GM21526 (cell line): Measurements from ENCODE around the gene CDHR5.

Experiments used
- ATAC-seq: cut with Tn5 transposase; IDR thresholded peaks from one replicate; pipeline ENCODE4 v1.9.1; 2021; ENCODE audit warnings: moderate library complexity; ENCODE audit not compliant: unreplicated experiment, low FRiP score

CDHR5 gene

DNA sequence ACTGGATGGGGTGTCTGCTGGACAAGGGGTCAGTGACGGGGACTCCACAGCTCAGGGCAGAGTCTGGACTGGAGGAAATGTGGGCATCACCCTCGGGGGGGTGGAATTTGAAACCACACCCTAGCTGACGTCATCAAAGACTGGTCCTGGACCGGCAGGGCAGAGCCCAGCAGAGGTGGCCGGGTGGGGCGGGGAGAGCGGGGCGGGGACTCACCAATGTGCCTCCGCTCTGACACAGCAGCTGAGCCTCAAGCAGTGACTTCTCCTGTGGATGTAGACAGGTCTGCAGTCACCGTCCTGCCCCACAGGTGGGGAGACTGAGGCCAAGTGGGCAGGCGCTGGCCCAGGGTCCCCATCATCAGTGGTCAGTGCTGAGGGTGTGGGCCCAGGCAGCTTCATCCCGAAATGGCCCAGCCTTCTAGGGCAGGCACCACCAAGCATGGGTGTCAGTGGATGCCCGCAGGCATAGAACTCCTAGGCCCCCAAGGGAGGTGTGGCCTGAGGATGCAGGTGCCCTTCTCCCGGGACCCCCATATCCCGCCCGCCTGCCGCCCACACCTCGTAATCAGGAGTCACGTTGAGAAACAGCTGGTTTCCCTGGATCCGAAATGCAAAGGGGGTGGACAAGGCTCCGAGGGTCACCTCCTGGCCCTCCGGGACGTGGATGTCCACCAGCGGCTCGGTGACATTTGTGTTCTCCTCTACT, 603 bp downstream of the CDHR5 start:
- no peak for ATAC-seq

DNA sequence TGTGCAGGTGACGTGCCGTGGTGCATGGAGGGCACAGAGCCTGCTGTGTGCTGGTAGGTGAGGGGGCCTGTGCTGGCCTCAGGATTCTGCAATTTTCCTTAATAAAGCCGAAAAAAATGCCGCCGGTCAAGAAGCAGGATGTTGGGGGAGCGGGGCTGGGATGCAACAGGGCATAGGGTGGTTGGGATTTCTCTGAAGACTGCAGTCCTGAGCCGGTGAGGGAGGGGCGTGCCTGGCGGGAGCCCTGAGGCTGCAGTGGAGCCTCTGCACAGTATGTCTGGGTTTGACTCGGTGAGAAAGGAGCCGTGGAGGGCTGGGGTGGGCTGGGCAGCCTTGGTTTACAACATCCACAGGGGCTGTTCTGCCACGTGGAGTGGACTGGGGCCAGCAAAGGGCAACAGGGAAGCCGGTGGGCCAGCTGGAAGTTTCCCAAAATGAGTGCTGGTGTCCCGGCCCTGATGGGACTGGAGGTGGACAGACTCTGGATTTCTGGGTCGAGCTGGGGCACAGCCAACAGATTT, 1.3 kb downstream of the CDHR5 start:
- ATAC-seq: no peak

GRCh38 chr11:621838-622237, 2.9 kb downstream of the CDHR5 start:
- ATAC-seq: no peak

- ATAC-seq: no peak
Observed at GRCh38 chr11:620935-621814, 3.6 kb downstream of the CDHR5 start.

GRCh38 chr11:620201-620600, 4.6 kb downstream of the CDHR5 start:
- ATAC-seq: no peak

DNA sequence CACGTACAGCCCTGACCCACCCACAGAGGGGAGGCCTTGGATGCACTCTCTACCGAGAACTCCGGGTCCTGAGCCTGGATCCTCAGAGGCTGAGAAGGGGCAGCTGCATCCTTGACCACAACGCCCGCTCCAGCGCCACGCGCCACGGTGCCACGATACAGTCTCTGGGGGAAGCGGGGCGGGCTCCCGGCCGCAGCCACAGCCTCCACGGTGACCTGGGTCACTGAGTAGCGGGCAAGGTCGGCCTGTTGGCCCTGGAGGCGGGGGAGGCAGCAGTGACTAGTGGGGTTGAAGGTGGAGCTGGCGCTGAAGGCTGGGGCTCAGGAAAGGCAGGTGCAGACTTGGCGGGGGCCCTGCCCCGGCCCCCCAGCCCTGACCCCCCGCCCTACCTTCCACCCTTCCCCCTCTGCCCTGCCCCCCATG, 5.1 kb downstream of the CDHR5 start:
- no peak for ATAC-seq

- no peak for ATAC-seq
Observed at GRCh38 chr11:618856-619627, 5.7 kb downstream of the CDHR5 start.

GRCh38 chr11:617912-618682, 6.7 kb downstream of the CDHR5 start:
- no peak for ATAC-seq

DNA sequence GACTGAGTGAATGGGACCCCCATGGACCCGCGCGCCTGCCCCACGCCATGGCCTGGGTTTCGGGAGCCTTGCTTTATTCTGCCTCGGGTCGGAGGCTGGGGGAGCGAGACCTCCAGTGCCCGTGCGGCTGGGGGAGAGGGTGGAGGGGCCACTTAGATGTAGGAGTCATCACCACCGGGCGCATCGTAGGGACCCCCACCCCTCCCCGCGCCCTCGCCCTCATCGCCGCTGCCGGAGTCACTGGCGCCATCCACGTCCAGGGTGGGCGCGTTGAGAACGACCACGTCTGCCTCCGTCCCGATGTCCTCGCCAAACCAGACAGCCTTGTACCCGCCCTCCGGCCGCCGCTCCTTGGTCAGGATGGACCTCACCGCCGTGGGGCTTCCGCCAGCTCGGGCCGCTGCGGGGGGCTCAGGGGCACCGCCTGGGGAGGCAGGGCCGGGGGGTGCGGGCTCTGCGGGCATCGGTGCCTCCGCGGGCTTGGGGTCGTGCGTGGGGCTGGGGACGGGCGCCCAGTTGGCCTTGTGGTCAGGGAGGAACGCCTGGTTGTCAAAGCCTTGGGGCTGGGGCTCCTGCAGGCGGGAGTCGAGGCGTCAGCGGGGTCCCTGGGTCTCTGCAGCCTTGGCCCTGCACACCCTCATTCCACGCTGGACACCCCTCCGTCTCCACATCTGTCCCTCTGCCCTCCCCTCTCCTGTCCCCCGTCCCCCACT, 7.4 kb downstream of the CDHR5 start:
- no peak for ATAC-seq

GRCh38 chr11:616320-617198, 8.2 kb downstream of the CDHR5 start:
- no peak for ATAC-seq

- peak; percentile 78 for ATAC-seq
Observed at GRCh38 chr11:615504-616319, 9.0 kb downstream of the CDHR5 start, which contains the start of gene IRF7. IRF7 (minus strand) TSS chr11:615950; CDS start chr11:615364, 586 bp downstream.

DNA sequence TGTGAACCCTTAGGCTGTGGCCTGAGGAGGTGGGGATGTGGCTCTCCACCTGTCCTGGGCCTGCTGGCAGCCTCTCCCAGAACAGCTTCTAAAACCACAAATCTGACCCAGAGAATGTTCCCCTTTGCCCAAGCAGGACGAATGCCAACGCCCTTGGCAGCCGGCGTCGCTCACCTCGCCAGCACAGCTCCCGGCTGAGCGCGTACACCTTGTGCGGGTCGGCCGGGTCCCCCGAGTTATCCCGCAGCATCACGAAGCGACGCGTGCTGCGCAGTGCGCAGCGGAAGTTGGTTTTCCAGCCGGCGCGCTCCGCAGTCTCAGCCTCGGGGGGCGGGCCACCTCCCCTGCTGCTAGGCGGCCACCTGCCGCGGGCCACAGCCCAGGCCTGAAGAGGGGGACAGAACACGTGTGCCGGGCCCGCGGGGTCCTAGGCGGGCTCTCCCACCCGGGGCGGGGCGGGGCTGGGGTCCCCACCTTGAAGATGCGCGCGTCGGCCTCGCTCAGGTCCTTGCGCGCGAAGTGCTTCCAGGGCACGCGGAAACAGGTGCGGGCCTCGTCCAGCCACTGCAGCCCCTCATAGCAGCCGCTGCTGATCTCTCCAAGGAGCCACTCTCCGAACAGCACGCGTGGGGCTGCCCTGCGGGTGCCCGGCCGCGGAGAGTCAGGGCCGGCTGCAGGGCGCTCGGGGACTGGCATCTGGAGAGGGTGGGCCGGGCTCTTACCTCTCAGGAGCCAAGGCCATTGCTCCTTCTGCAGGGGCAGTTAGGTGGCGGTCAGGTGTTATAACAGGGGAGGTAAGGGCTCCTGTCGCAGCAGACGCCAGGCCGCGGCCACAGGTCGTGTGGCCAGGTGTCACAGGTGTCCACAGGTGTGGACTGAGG, 9.9 kb downstream of the CDHR5 start:
- ATAC-seq: no peak

DNA sequence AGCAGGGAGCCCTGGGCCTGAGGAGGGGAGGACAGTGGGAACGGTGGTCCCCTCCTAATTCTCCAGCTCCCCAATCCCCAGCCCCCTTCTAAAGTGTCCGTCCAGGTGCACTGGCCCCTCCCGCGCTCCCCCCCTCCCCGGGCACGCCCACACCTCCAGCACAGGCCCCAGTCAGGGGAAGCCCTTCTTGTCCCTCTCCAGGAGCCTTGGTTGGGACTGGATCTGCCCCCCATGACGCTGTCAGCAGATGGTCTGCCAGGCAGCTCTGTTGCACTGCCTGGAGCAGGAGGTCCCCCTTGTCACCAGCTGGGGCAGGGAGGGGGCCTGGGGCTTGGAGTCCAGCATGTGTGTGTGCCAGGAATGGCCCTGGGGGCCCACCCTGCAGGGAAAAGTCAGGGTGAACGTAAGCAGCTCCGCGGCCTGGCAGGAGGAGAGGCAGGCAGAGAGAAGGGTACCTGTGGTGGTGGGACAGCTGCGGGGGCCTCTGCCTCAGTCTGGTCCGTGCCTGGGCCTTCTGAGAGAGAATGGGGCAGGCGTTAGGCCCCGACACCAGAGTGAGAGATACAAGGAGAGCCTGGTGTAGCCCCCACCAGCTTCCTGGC, 10.6 kb downstream of the CDHR5 start:
- ATAC-seq: no peak

- ATAC-seq: no peak
Observed at GRCh38 chr11:613369-613968, 11.3 kb downstream of the CDHR5 start.

GRCh38 chr11:612961-613300, 11.8 kb downstream of the CDHR5 start:
- ATAC-seq: no peak
